Endothelial cell of umbilical vein (primary cell): Measurements from ENCODE around the gene MAN2B1. TPM values are rescaled to one million over a fixed set of nuclear protein-coding genes. Genes with fewer than 3 reads are reported as not detected.

ENCODE experiments used
- BruUV-seq: library from RNA; stranded (reverse); fragments of 400-500 nt; replicated peaks from 2 replicates; lab custom pipeline; 2021; lab: Mats Ljungman, UMichigan
- CTCF ChIA-PET: fragments of 300-600, 350-600 bp; sonication (Branson Sonifier 250); formaldehyde crosslinking; loops from one replicate; lab custom pipeline; 2021; ENCODE audit warnings: antibody characterized with exemption, inconsistent platforms; lab: Charles Lee
- POLR2A ChIA-PET: fragments of 300-600, 350-600 bp; sonication (Branson Sonifier 250); formaldehyde crosslinking; loops from one replicate; lab custom pipeline; 2021; ENCODE audit warnings: antibody characterized with exemption, inconsistent platforms; lab: Charles Lee
- DNase-seq: peaks from one replicate; pipeline ENCODE4 v3.0.0-alpha.2; 2011; ENCODE audit warnings: low read depth, low spot score
- FAIRE-seq: peaks from 2 replicates; lab custom pipeline; 2011; peaks lifted over from hg19 to GRCh38; lab: Jason Lieb, UNC
- H2AFZ ChIP-seq: 2 replicates; pipeline ENCODE4 v1.6.0; 2012; ENCODE audit warnings: low read depth, low read length, control low read depth, inconsistent platforms
- H3K27ac ChIP-seq: 2 replicates; pipeline ENCODE4 v1.5.1; 2011; ENCODE audit warnings: low read depth, mild to moderate bottlenecking, control low read depth, low read length, moderate library complexity; ENCODE audit not compliant: insufficient read depth
- H3K27me3 ChIP-seq, 2 experiments: 2 replicates each; pipeline versions ENCODE4 v1.6.0 to v1.6.1; 2011; ENCODE audit warnings: low read length in 2 of 2, mixed read lengths in 1 of 2; ENCODE audit not compliant: control insufficient read depth in 2 of 2, insufficient read depth in 2 of 2
- H3K36me3 ChIP-seq, 2 experiments: 2 replicates in 1 of 2; 3 replicates in 1 of 2; pipeline ENCODE4 v1.5.1; 2011; ENCODE audit warnings: low read length in 2 of 2, mild to moderate bottlenecking in 1 of 2, moderate library complexity in 1 of 2; ENCODE audit not compliant: control insufficient read depth in 2 of 2, insufficient read depth in 2 of 2; ENCODE audit errors: extremely low read depth in 1 of 2
- H3K4me1 ChIP-seq: 3 replicates; pipeline ENCODE4 v1.5.1; 2011; ENCODE audit warnings: mild to moderate bottlenecking, low read length; ENCODE audit not compliant: control insufficient read depth, insufficient read depth; ENCODE audit errors: extremely low read depth
- H3K4me2 ChIP-seq: 2 replicates; pipeline ENCODE4 v1.6.1; 2011; ENCODE audit warnings: low read length, control low read depth, mixed read lengths; ENCODE audit not compliant: insufficient read depth
- H3K4me3 ChIP-seq, 3 experiments: fragments of 200-600 bp in 1 of 3; sonication (generic), shearing (Covaris generic) in 1 of 3; replicated peaks in 1 of 3; 2 replicates each; pipeline ENCODE4 v1.5.1; 2011 to 2016; ENCODE audit warnings: control low read depth in 3 of 3, low read length in 3 of 3, mild to moderate bottlenecking in 2 of 3, inconsistent platforms in 1 of 3, low read depth in 1 of 3, moderate library complexity in 1 of 3; ENCODE audit not compliant: insufficient read depth in 1 of 3
- H3K79me2 ChIP-seq: 2 replicates; pipeline ENCODE4 v1.6.0; 2012; ENCODE audit warnings: low read length, inconsistent platforms; ENCODE audit not compliant: control insufficient read depth, insufficient read depth
- H3K9ac ChIP-seq: replicated peaks from 2 replicates; pipeline ENCODE3; 2011; ENCODE audit warnings: low read length, control low read depth; ENCODE audit not compliant: insufficient read depth; ENCODE audit errors: extremely low read depth
- H3K9me1 ChIP-seq: replicated peaks from 3 replicates; pipeline ENCODE4 v1.6.0; 2011; ENCODE audit warnings: mild to moderate bottlenecking, low read length; ENCODE audit not compliant: control insufficient read depth, insufficient read depth; ENCODE audit errors: extremely low read depth
- H3K9me3 ChIP-seq: replicated peaks from 2 replicates; pipeline ENCODE4 v1.5.1; 2012; ENCODE audit warnings: low read length, inconsistent platforms; ENCODE audit not compliant: control insufficient read depth, insufficient read depth
- H4K20me1 ChIP-seq: replicated peaks from 2 replicates; pipeline ENCODE3; 2011; ENCODE audit warnings: mild to moderate bottlenecking, low read length; ENCODE audit not compliant: control insufficient read depth, insufficient read depth; ENCODE audit errors: extremely low read depth
- EZH2 ChIP-seq: IDR thresholded peaks from 2 replicates; pipeline ENCODE4 v1.6.1; 2012; ENCODE audit warnings: borderline replicate concordance, low read depth, mild to moderate bottlenecking, moderate library complexity, low read length, inconsistent platforms; ENCODE audit not compliant: severe bottlenecking
- FOS ChIP-seq: IDR thresholded peaks from 2 replicates; pipeline ENCODE4 v1.6.1; 2011; ENCODE audit warnings: mild to moderate bottlenecking, low read length, moderate library complexity, borderline replicate concordance; ENCODE audit not compliant: insufficient read depth
- GATA2 ChIP-seq: IDR thresholded peaks from 2 replicates; pipeline ENCODE4 v1.7.0; 2011; ENCODE audit warnings: low read depth, mild to moderate bottlenecking, moderate library complexity, mixed read lengths, low read length; ENCODE audit not compliant: insufficient read length, insufficient read depth
- JUN ChIP-seq: IDR thresholded peaks from 2 replicates; pipeline ENCODE4 v1.6.1; 2011; ENCODE audit warnings: borderline replicate concordance, low read depth; ENCODE audit not compliant: insufficient read length, insufficient read depth
- MYC ChIP-seq: IDR thresholded peaks from one replicate; pipeline ENCODE4 v1.6.1; 2011; ENCODE audit warnings: mild to moderate bottlenecking, low read depth, low read length
- POLR2A ChIP-seq: IDR thresholded peaks from 2 replicates; pipeline ENCODE4 v1.6.1; 2012; ENCODE audit warnings: low read depth, mild to moderate bottlenecking, control low read depth, low read length
- POLR2AphosphoS5 ChIP-seq: IDR thresholded peaks from 2 replicates; pipeline ENCODE4 v1.6.1; 2012; ENCODE audit warnings: low read depth, mild to moderate bottlenecking, control low read depth, low read length, moderate library complexity; ENCODE audit not compliant: insufficient read depth
- dilution Hi-C: fragments of 300-500 bp; cut with MboI; formaldehyde crosslinking; loops from one replicate; pipeline ENCODE4 v1.15.0; 2019; ENCODE audit warnings: low sequenced_read_pairs; ENCODE audit not compliant: extremely low pct_ligation_motif_present
- intact Hi-C: fragments of 100-400 bp; cut with micrococcal nuclease; formaldehyde crosslinking; loops from one replicate; pipeline ENCODE4 v1.10.0; 2022
- polyA plus RNA-seq, 4 experiments: library from polyadenylated mRNA; depleted of rRNA in 3 of 4; stranded (reverse) in 3 of 4; unstranded in 1 of 4; fragments of >200 nt; gene quantifications; 2 replicates each; pipeline versions ENCODE4 v1.2.1 to v1.2.3, GENCODE V29; 2011 to 2012; ENCODE audit warnings: missing spikeins in 1 of 4
- total RNA-seq: library from RNA; stranded (reverse); gene quantifications from 2 replicates; pipeline ENCODE4 v1.2.3, GENCODE V29; 2021
- TF ChIP-seq, protein P1 (sequence below): IDR thresholded peaks from 2 replicates; pipeline ENCODE4 v1.6.1; 2011; ENCODE audit not compliant: insufficient read depth, insufficient read length
- TF ChIP-seq, protein P2 (sequence below), 2 donors: IDR thresholded peaks; 1 replicate in 1 of 2; 2 replicates in 1 of 2; pipeline ENCODE4 v1.5.1; 2011; ENCODE audit warnings: low read length in 2 of 2, mild to moderate bottlenecking in 2 of 2, moderate library complexity in 2 of 2, control low read depth in 1 of 2, inconsistent platforms in 1 of 2, low read depth in 1 of 2; ENCODE audit not compliant: insufficient read depth in 1 of 2; ENCODE audit errors: extremely low read depth in 1 of 2

Gene MAN2B1
- total and polyA plus RNA-seq, 2 donors (not counting 3 experiments of a cell fraction or from before 2014, with no cell fraction given), result 64.4 to 76.8 TPM

GRCh38 chr19:12711187-12711586 is 44.6 kb upstream of the MAN2B1 start:
- peaks cover 15% of the 10 kb centered on the region for H3K79me2 ChIP-seq
- no peak overlapping the region for H3K4me3 ChIP-seq
- peaks cover 29 to 44% of the 10 kb centered on the region in 2 experiments for H3K36me3 ChIP-seq
- no TSS peak for BruUV-seq
- FAIRE-seq (no peak), DNase-seq (no peak)
- H3K4me2 ChIP-seq, result no peak overlapping the region
- H3K9me1 ChIP-seq, result no peaks in the 10 kb centered on the region
- H3K4me1 ChIP-seq, result no peaks in the 10 kb centered on the region
- no peaks in the 10 kb centered on the region for H3K9me3 ChIP-seq
- intact Hi-C loops, result loop anchor here (1.0 kb wide), 1 partner anchor 46 kb away; no protein-coding TSS in a partner anchor
- no peaks in the 10 kb centered on the region for H3K27me3 ChIP-seq
- TF ChIP-seq POLR2A (no peak), JUN (no peak), EZH2 (no peak), POLR2AphosphoS5 (no peak), GATA2 (no peak), FOS (no peak), MYC (no peak)
- TF ChIP-seq, protein P1, sequence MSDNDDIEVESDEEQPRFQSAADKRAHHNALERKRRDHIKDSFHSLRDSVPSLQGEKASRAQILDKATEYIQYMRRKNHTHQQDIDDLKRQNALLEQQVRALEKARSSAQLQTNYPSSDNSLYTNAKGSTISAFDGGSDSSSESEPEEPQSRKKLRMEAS, result no peak
- TF ChIP-seq, protein P2, sequence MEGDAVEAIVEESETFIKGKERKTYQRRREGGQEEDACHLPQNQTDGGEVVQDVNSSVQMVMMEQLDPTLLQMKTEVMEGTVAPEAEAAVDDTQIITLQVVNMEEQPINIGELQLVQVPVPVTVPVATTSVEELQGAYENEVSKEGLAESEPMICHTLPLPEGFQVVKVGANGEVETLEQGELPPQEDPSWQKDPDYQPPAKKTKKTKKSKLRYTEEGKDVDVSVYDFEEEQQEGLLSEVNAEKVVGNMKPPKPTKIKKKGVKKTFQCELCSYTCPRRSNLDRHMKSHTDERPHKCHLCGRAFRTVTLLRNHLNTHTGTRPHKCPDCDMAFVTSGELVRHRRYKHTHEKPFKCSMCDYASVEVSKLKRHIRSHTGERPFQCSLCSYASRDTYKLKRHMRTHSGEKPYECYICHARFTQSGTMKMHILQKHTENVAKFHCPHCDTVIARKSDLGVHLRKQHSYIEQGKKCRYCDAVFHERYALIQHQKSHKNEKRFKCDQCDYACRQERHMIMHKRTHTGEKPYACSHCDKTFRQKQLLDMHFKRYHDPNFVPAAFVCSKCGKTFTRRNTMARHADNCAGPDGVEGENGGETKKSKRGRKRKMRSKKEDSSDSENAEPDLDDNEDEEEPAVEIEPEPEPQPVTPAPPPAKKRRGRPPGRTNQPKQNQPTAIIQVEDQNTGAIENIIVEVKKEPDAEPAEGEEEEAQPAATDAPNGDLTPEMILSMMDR (IDR thresholded peaks at IDR 0.05; ENCODE audit: extremely low read depth in 1 of 2, insufficient read depth in 1 of 2, low read depth in 1 of 2, low read length in 2 of 2), result no peak
- CTCF ChIA-PET, result no interaction called here
- POLR2A ChIA-PET, result no interaction called here
- H3K9ac ChIP-seq, result no peak overlapping the region
- dilution Hi-C loops, result no loop called here
- H2AFZ ChIP-seq, result no peak overlapping the region
- H4K20me1 ChIP-seq, result no peaks in the 10 kb centered on the region
- no peak overlapping the region for H3K27ac ChIP-seq
